Caco-2 (cell line): Measurements from ENCODE around the gene LRRC15. TPM values are rescaled to one million over a fixed set of nuclear protein-coding genes. Genes with fewer than 3 reads are reported as not detected.

ENCODE experiments used
- BruUV-seq: library from RNA; stranded (reverse); fragments of 400-500 nt; replicated peaks from 2 replicates; lab custom pipeline; 2021; lab: Mats Ljungman, UMichigan
- CTCF ChIA-PET: fragments of 300-600 bp; sonication (Branson Sonifier 250); formaldehyde crosslinking; loops from one replicate; lab custom pipeline; 2022; ENCODE audit warnings: antibody characterized with exemption; lab: Charles Lee
- POLR2A ChIA-PET: fragments of 300-600 bp; sonication (Branson Sonifier 250); formaldehyde crosslinking; loops from one replicate; lab custom pipeline; 2022; ENCODE audit warnings: antibody characterized with exemption; lab: Charles Lee
- DNase-seq, 2 experiments: peaks; one replicate each; pipeline versions ENCODE4 v3.0.0 to v3.0.0-alpha.2; 2020 to 2022
- H3K27me3 ChIP-seq: replicated peaks from 2 replicates; pipeline ENCODE4 v1.6.0; 2011; ENCODE audit warnings: low read length; ENCODE audit not compliant: control insufficient read depth, insufficient read depth
- H3K36me3 ChIP-seq: 2 replicates; pipeline ENCODE4 v1.5.1; 2011; ENCODE audit warnings: low read length; ENCODE audit not compliant: control insufficient read depth, insufficient read depth
- H3K4me1 ChIP-seq: fragments of 250-450 bp; sonication (Bioruptor Pico); 2 replicates; pipeline ENCODE4 v1.5.1; 2020; ENCODE audit warnings: mild to moderate bottlenecking
- H3K4me3 ChIP-seq: 2 replicates; pipeline ENCODE4 v1.5.1; 2011; ENCODE audit warnings: low read depth, mild to moderate bottlenecking, control low read depth, low read length
- H3K9me3 ChIP-seq: fragments of 250-450 bp; sonication (Bioruptor Pico); 2 replicates; pipeline ENCODE4 v1.5.1; 2020; ENCODE audit warnings: mild to moderate bottlenecking, moderate library complexity
- H3K27ac Mint-ChIP-seq: one replicate; pipeline ENCODE4 v1.8.0; 2022; ENCODE audit warnings: mixed read lengths; ENCODE audit not compliant: unreplicated experiment
- H3K27me3 Mint-ChIP-seq: one replicate; pipeline ENCODE4 v1.8.0; 2022; ENCODE audit warnings: mixed read lengths; ENCODE audit not compliant: insufficient read depth, unreplicated experiment
- H3K36me3 Mint-ChIP-seq: one replicate; pipeline ENCODE4 v1.8.0; 2022; ENCODE audit warnings: mild to moderate bottlenecking, mixed read lengths; ENCODE audit not compliant: insufficient read depth, unreplicated experiment
- H3K4me1 Mint-ChIP-seq: one replicate; pipeline ENCODE4 v1.8.0; 2022; ENCODE audit warnings: low read depth, mixed read lengths; ENCODE audit not compliant: unreplicated experiment
- H3K4me3 Mint-ChIP-seq: one replicate; pipeline ENCODE4 v1.8.0; 2022; ENCODE audit warnings: mild to moderate bottlenecking, moderate library complexity, mixed read lengths; ENCODE audit not compliant: unreplicated experiment
- H3K9me3 Mint-ChIP-seq: one replicate; pipeline ENCODE4 v1.8.0; 2022; ENCODE audit warnings: mixed read lengths; ENCODE audit not compliant: unreplicated experiment
- CTCF ChIP-seq, 2 experiments: fragments of 200-600 bp in 1 of 2; IDR thresholded peaks; 1 replicate in 1 of 2; 2 replicates in 1 of 2; pipeline versions ENCODE4 v1.5.1 to v1.8.0; 2011 to 2022; ENCODE audit warnings: antibody characterized with exemption in 1 of 2, control low read depth in 1 of 2, inconsistent platforms in 1 of 2, low read depth in 1 of 2, low read length in 1 of 2, mild to moderate bottlenecking in 1 of 2, moderate library complexity in 1 of 2; ENCODE audit not compliant: insufficient read depth in 1 of 2, severe bottlenecking in 1 of 2, unreplicated experiment in 1 of 2
- intact Hi-C: fragments of 100-400 bp; cut with micrococcal nuclease; formaldehyde crosslinking; loops from one replicate; pipeline ENCODE4 v1.10.0; 2022; ENCODE audit not compliant: unreplicated experiment
- total RNA-seq: library from RNA; stranded (reverse); gene quantifications from 2 replicates; pipeline ENCODE4 v1.2.3, GENCODE V29; 2022

LRRC15 gene
- total RNA-seq, 1 experiment from 2014 or later: 0.09 TPM

- H3K36me3 Mint-ChIP-seq: no peaks in the 10 kb centered on the region
- H3K27me3 Mint-ChIP-seq: no peaks in the 10 kb centered on the region
- no peak overlapping the region for H3K27ac Mint-ChIP-seq
- DNase-seq: no peak
- TF ChIP-seq CTCF (IDR thresholded peaks at IDR 0.05; ENCODE audit: insufficient read depth in 1 of 2, low read depth in 1 of 2, low read length in 1 of 2, severe bottlenecking in 1 of 2, unreplicated experiment in 1 of 2): no peak
- H3K27me3 ChIP-seq: no peaks in the 10 kb centered on the region
- H3K4me3 Mint-ChIP-seq: no peak overlapping the region
- POLR2A ChIA-PET: no interaction called here
- H3K4me3 ChIP-seq: no peak overlapping the region
- peaks cover 38% of the 10 kb centered on the region for H3K4me1 ChIP-seq
- intact Hi-C loops: no loop called here
- BruUV-seq: no TSS peak
- H3K36me3 ChIP-seq: no peaks in the 10 kb centered on the region
- H3K9me3 ChIP-seq: no peaks in the 10 kb centered on the region
- H3K9me3 Mint-ChIP-seq: no peaks in the 10 kb centered on the region
- peaks cover 30% of the 10 kb centered on the region for H3K4me1 Mint-ChIP-seq
- CTCF ChIA-PET: interaction anchor here (0.9 kb wide), 1 partner anchor 14 kb away, joined by 5 read pairs; no protein-coding TSS in a partner anchor
These were observed 58.5 kb downstream of the LRRC15 start for GRCh38 chr3:194311000-194311399.

DNA sequence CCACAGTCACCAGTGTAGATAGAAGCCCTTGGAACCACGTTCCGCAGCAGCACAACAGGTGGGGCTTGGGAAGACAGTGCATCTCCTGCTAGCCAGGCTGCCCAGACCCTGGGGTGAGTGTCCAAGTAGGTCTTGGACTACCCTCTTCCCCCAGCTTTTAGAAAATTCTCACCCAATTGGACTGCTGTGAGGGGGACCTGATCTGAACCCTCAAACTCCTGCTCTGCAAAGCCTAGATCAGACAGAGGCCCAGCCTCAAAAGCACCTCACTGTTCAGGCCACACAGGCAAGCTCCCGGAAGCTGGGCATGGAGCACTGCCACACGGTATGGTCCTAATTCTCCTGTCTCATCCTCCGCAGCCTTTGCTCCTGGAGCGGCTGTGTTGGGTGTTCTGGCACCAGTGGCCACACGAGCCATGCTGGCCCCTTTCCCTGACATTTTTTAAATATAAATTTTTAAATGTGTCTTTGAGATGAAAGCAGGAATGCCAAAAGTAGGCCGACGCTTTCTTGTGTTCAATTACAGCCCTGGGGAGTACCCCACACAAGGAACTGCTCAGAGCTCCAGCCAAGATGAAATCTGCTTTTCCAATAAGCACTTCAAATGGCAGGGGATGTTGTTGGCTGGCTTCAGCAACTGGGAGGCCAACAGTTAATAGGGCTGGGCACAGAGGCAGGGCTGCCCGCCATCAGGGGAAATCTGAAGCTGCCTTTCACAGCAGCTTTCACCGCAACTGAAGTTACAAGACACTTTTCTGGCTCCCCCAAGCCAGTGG is 59.3 kb downstream of the LRRC15 start:
- DNase-seq: no peak
- Mint-ChIP-seq H3K36me3 (no peaks in the 10 kb centered on the region), H3K4me3 (no peak overlapping the region), H3K4me1 (peaks cover 29% of the 10 kb centered on the region), H3K27ac (no peak overlapping the region), H3K9me3 (no peaks in the 10 kb centered on the region), H3K27me3 (no peaks in the 10 kb centered on the region)
- H3K36me3 ChIP-seq: no peaks in the 10 kb centered on the region
- no peaks in the 10 kb centered on the region for H3K9me3 ChIP-seq
- no TSS peak for BruUV-seq
- intact Hi-C loops: no loop called here
- no peaks in the 10 kb centered on the region for H3K27me3 ChIP-seq
- TF ChIP-seq CTCF (IDR thresholded peaks at IDR 0.05; ENCODE audit: insufficient read depth in 1 of 2, low read depth in 1 of 2, low read length in 1 of 2, severe bottlenecking in 1 of 2, unreplicated experiment in 1 of 2): no peak
- ChIA-PET CTCF (interaction anchor here (0.5 kb wide), 1 partner anchor 30 kb away, joined by 3 read pairs; no protein-coding TSS in a partner anchor), POLR2A (no interaction called here)
- H3K4me1 ChIP-seq: peaks cover 39% of the 10 kb centered on the region
- H3K4me3 ChIP-seq: no peak overlapping the region

DNA sequence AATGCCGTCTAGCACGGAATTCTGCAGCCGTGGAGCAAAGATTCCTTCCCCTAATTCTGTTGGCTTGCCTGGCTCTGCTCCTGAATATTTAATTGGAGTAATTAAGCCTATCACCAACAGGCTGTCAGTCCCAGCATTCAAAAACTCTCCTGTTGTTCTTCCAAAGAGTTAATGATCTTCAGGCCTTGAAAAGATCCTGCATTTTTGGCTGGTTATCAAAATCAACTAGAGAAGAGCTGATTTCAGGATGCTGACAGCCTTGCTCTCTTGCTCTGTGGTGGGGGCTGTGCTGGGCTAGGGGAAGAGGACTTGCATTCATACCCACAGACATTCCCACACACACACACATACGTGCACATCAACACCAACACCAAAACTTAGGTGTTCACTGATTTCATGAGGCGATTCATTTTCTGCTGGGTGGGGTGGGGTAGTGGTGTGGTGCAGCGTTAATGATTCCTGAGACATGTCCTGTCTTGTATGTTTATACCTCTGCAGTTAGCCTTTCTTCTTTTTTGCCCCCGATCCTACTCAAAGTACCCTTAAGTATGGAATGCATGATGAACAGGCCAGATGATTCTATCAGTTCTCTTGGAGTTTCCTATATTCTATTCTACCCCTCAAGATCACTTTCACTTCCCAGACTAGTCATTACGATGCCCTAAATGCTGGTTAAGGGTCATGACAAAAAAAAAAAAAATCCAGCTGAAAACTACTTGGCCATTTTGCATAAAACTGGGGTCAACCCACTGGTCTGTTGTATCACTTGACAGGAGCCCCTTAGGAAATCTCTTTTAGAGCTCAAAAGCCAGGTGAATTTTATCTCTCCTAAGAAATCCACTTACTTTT is 60.7 kb downstream of the LRRC15 start:
- no TSS peak for BruUV-seq
- no peaks in the 10 kb centered on the region for H3K27me3 ChIP-seq
- no peaks in the 10 kb centered on the region for H3K27me3 Mint-ChIP-seq
- no peaks in the 10 kb centered on the region for H3K36me3 ChIP-seq
- ChIA-PET POLR2A (interaction anchor here (0.5 kb wide), 1 partner anchor 26 kb away, joined by 7 read pairs; no protein-coding TSS in a partner anchor), CTCF (no interaction called here)
- H3K4me3 Mint-ChIP-seq: no peak overlapping the region
- no peaks in the 10 kb centered on the region for H3K9me3 Mint-ChIP-seq
- intact Hi-C loops: no loop called here
- H3K27ac Mint-ChIP-seq: no peak overlapping the region
- DNase-seq: no peak
- no peak overlapping the region for H3K4me3 ChIP-seq
- no peaks in the 10 kb centered on the region for H3K36me3 Mint-ChIP-seq
- TF ChIP-seq CTCF (IDR thresholded peaks at IDR 0.05; ENCODE audit: insufficient read depth in 1 of 2, low read depth in 1 of 2, low read length in 1 of 2, severe bottlenecking in 1 of 2, unreplicated experiment in 1 of 2): no peak
- H3K4me1 Mint-ChIP-seq: peaks cover 22% of the 10 kb centered on the region
- no peaks in the 10 kb centered on the region for H3K9me3 ChIP-seq
- peaks cover 25% of the 10 kb centered on the region for H3K4me1 ChIP-seq
